HG03575 (cell line): ENCODE results near the gene ESPNL.

Experiments used
- ATAC-seq: cut with Tn5 transposase; IDR thresholded peaks from one replicate; pipeline ENCODE4 v1.9.1; 2021; ENCODE audit not compliant: unreplicated experiment, insufficient number of reproducible peaks, low FRiP score; ENCODE audit errors: extremely low read depth

ESPNL gene

DNA sequence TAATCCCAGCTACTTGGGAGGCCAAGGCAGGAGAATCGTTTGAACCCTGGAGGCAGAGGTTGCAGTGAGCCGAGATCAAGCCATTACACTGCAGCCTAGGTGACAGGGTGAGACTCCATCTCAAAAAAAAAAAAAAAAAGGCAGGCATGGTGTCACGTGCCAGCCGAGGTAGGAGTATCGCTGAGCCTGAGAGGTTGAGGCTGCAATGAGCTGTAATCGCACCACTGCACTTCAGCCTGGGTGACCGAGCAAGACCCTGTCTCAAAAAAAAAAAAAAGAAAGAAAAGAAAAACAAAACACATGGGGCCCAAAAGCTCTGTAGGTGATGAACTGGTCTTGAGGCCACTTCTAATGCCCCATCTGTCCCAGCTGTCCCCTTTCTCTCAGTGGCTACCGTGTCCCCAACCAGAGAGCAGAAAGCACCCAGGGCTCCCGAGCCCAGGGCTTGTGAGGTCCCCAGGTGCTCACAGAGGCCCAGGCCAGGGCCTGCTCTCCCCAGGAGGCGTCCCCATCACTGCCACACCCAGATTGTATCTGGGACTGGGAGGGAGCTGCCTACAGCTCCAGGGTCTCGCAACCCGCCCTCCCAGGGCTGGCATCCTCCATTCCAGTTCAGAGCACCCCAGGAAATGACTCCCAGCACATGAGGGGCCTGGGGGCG lies 46.9 kb downstream of the ESPNL start:
- no peak for ATAC-seq

DNA sequence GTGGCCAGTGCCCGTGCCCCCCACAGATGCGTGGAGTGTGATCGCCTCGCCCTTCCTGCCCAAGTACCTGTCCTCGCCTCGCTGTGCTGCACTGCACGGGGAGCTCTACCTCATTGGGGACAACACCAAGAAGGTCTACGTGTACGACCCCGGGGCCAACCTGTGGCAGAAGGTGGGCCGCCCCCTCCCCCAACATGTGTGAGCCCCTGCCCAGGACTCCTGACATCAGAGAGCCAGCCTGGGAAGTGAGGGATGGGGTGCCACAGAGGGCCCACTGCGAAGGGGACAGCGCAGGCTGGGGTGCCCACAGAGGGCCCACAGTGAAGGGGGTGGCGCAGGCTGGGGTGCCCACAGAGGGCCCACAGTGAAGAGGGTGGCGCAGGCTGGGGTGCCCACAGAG lies 48.8 kb downstream of the ESPNL start:
- no peak for ATAC-seq

DNA sequence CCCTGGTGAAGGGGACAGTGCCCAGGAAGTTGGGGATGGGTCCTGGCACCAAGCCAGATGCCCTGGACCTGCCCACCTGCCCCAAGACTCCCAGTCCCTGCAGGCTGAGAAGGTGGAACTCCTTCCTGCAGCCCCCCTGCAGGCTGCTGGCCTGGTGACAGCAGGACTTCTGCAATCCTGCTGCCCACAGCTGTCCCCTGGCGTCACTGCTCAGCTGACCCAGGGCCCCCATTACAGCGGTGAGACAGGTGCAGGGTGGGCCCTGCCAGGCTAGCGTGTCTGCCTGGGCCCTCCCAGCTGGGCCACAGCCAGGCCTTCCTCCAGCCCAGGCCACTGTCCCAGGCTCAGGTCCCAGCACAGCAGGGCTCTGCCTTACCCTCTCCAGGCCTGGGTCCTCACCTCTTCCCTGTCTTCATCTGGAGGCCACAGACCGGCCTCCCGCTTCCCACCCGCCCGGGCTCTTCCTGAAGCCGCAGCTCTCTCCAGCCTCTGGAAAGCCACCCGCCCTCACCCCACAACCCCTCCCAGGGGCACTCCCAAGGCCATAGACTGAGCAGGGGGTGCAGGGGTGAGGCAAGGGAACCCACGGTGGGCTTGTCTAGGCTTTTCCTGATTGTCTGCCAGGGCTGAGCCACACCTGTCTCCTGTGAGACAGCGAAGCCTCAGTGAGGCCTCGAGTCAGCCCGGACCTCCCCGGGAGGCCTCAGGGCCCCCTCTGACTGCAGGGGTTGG lies 49.9 kb downstream of the ESPNL start:
- ATAC-seq, result no peak

DNA sequence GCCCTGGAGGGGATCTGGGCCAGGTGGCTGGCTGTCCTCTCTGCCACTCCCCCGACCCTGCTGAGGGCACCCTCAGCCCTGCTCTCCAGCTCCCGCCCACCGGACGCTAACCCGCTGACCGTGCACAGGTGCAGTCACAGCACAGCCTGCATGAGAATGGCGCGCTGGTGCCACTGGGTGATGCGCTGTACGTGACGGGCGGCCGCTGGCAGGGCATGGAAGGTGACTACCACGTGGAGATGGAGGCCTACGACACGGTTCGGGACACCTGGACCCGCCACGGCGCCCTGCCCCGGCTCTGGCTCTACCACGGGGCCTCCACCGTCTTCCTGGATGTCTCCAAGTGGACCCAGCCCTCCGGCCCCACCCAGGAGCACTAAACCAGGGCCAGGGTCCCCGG lies 50.5 kb downstream of the ESPNL start:
- no peak for ATAC-seq

DNA sequence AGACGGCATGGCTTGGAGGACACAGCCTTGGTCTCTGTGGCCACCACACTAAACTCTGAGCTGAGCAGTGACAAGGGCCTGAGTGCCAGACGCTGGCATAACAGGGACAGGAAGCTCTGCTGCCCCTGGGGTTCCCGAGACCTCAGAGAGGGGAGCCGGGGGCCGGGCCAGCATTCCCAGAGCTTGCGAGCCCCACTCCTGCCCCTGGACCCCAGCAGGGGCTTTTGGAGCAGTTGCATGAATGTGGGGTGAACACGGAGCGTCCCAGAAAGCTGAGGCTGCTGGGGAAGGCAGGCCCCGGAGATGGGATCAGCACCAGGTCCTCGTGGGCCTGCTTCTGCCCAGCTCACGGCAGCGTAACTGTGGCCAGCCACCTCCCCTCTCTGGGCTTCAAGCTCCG lies 51.1 kb downstream of the ESPNL start:
- ATAC-seq, result no peak

DNA sequence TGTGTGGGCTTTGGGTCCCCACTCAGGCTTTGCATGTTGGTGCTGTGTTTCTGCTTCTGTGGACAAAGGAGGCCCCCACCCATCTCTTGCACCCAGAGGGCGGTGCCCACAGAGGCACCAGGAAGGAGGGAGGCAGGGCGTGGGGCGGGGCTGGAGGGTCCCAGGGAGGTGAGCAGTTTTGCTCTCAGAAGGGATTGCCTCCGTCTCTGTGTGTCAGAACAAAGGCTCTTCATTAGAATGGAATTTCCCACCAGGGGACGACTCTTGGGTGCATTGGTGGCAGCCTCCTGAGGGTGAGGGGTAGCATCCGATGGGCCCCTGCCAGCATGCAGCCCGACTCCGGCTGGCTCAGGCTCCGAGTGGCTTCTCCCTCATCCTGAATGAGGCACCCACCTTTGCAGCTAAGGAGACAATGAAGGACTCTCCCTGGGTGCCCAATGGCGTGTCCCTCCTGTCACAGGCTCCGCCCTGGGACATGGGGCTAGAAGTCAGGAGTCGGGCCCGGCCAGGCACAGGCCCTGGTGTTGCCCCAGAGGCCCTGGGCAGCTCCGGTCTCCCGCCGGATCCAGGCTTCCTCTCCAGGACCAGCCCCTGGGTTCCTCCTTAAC lies 51.6 kb downstream of the ESPNL start:
- no peak for ATAC-seq

DNA sequence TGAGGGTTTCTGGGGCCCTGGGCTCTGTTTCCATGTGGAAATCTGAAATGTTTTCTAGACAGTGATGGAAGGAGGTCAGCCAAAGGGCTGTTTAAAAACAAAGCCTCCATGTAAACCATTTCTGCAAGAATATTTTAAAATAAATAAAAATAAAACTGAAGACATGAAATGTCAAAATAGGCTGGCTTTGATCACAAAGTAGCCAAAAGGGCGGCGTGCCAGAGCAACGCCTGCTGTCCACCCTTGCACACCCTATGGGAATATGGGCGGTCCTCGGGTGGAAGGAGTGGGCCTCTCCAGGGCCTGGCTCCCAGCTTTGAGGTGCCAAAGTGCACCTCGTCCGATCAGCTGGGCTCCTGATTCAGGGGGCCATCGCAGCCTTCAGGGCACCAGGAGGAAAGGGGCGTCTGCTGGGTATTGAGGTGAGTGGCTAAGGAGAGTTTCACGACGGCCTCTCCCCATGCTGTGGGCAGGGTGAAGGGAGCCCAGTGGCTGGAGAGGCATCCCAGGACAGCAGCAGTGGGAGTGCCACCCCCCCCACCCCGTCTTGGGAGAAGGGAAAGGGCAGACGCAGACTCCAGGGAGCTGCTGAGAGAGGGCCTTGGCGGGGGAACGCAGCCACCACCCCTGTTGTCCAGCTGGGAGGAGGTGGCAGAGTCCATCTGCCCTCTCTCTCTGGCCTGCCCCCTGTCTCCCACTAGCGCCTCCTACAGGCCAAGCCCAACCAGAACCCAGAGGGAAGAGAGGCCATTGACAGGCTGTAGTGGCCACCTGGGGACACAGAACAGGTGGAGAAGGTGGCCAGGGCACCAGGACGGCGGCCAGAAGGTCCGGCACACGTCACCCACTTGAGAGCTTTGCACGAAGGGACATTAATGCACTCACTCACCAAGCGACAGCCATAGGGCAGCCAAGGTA lies 52.9 kb downstream of the ESPNL start:
- no peak for ATAC-seq

DNA sequence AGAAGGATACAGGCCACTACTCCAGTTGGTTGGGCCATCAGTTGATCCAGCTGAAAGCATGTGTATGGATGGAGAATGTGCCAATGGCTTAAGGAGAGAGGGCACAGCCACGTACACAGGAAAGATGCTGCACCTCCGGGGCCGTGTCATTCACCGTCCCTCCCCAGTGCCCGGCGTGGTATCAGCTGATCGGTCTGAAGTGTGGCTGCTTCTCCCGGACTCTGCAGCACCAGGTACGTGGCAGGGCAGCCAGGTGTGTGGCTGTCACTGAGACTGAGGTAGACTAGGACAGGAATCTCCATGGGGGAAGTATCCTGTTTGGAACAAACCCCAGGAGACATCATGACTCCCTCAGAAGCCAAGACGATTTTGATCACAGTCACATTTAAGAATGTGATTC lies 54.4 kb downstream of the ESPNL start:
- ATAC-seq, result no peak

DNA sequence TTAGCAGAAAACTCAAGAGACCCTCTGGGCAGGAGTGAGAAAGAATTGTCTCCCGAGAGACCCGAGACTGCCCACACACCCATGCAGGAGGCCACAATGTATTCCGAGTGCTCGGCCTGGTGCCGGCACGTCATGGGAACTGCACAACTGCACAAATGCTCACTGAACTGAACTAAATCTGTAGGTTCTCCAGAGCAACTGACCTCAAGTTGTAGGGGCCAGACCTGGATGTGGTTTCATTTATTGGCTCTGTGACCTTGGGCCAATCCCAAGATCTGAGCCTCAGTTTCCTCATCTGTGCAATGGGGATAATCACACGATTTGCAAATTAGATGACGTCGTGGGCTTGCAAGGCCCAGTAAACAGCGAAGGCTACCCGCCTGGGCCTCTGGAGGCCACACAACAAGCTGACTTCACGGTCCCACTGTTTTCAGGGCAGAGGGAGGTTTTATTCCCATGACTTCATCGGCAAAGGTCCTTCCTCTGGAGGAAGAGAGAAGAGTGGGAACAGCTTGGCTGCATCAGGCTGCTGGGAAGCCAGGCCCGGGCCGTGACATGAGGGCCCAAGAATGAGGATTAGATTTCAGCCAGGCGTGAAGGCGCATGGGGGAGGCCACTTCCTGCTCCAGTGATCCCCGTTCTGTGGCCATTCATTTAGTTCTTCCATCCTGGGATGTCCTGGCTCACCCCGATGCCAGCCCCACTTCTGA lies 55.1 kb downstream of the ESPNL start:
- ATAC-seq, result no peak

DNA sequence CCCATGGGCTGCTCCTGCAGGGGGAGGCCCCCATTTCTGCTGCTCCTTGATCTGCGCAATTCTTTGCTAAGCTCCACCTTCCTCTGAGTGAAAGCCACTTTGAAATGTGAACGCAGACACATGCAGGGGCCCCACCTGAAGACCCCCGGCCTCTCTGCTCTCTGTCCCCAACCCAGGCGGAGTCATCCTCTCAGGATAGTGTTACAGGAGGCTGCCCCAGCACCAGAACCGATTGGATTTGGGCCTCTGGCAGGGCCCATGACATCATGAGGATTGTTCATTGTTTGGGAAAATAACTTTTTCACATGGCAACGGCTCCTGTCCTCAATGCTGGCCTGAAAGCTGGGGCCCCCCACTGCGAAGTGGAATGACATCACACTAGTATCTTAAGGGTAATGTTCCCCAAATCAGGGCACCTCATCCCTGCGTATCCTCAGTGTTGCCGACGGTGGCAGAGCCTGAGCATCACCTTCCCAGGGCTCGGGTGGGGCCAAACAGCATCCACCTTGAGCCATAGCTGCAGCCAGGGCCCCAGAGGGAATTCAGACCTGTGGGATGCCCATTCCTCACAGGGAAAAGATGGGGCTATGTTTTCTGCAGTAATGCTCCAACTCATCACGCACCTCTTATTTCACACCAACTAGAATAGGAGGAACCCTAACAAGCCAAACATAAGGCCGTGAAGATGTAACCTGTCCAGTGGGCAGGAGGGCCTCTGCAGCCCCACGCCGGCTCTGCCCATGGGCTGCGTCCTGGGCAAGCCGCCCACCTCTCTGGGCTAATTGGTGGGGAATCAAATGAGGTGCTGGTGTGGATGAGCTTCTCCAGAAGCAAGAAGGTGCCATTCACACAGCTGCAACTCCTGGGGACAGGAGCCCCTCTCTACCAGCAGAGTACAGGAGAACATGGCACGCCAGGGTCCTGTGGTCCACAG lies 55.9 kb downstream of the ESPNL start:
- ATAC-seq, result no peak

DNA sequence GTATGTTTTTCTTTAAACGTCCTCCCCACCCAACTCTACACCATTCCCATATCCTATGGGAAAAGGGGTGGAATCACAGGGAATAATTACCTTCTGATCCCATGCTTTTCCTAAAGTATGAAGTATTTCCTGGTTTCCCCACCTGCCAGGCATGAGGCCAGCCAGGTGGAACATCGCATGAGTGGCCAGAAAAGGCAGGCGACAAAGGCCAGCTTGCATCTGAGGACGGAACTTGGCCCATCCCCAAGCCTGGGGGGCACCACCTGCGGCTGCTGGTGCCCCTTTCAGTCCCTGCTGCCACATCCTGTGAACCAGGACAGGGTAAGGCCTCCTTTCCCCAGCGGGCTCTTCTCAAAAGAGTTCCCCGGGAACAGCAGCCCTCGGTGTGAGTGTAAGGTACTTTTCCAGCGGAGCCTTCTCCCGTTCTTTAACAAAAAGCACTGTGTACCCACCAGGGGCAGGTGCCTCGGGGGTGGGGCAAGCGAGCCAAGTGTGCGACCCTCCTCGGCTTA lies 57.4 kb downstream of the ESPNL start:
- ATAC-seq, result no peak

DNA sequence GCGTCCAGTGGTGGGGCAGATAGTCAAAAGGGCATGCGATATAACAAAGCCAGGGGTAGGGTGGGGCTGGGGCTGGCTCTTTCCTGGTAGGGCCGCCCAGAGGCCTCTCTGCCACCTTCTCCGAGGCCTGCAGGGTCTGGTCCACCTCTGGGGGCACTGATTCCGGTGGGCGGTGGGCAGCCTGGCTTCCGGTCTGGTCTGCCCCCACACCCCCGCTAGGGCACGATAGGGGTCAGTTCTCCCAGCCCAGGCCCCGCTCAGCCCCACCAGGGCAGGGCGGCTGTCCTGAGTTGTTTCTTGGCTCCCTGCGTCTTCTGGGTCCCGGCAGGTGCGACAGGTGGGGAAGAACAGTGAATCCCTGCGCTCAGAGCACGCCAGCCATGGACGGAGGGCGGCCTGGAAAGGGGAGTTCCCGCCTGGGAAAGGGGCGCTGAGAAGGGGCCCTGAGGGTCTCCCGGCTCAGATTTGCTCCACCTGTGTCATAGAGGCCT lies 57.9 kb downstream of the ESPNL start:
- no peak for ATAC-seq

DNA sequence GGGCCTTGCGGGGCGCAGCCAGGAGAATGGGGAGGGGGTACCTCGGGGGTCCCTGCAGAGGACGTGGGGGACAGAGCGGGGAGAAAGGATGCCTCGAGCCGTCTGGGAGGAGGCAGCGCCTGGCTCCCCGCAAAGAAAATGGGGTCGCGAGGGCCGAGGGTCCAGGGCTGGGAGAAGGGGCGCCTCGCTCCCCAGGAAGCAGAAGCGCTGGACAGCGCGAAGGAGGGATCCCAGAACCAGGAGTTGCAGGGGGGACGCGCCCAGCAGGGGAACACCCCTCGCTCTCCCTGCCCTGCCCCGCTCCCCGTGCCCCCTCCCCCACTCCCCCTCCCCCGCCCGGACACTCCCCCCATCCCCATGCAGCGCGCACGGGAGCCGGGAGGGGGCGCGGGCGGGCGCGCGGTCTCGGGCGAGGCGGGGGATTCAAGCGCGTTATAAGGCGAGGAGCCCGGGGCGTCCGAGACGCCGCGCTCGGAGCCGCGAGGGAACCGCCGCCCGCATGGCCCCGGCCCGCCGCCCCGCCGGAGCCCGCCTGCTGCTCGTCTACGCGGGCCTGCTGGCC lies 58.5 kb downstream of the ESPNL start, which contains the start of gene ERFE:
Gene ERFE (plus strand): TSS at position 462 of the 562 bp plus-strand sequence. CDS start 38 bp downstream, at position 500.
- no peak for ATAC-seq

DNA sequence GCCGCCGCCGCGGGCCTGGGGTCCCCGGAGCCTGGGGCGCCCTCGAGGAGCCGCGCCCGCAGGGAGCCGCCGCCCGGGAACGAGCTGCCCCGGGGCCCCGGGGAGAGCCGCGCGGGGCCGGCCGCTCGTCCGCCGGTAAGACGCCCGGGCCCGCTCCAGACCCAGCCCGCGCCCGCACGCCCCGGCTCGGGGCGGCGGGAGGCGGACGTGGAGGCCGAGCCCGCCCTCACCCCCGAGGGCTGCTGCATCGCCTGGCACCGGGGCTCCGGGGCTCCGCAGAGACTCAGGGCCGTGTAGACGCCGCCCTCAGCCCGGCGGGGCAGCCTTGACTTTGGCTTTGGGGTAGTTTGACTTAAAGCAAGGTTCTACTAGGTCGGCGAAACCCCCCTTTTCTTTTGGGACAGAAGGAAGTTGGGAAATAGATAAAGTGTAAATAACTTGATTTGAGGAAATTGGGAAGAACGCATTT lies 59.0 kb downstream of the ESPNL start:
- ATAC-seq, result no peak

DNA sequence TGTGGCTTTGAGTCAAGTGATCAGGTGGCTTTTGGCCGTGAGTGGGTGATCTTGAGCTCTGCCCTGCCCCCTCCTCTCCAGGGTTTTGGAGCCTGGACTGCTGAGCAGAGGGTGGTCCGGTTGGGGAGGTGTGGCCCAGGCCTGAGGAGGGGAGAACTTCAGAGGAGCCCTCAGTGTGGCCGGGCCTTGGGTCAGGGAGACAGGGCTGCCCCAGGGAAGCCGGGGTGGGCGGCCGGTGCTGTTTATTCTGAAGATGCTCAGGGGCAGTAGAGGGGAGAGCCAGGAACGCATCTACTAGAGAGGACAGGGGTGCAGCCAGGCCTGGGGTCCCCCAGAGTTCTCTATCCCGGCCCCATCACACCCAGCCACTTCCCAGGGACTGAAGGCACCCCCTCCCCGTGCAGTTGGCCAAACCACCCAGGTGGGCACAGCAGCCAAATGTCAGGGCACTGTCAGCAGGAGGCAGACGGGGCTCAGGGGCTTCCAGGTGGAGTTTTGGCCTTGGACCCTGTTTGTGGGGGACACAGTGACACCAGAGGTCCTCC lies 59.6 kb downstream of the ESPNL start:
- no peak for ATAC-seq

DNA sequence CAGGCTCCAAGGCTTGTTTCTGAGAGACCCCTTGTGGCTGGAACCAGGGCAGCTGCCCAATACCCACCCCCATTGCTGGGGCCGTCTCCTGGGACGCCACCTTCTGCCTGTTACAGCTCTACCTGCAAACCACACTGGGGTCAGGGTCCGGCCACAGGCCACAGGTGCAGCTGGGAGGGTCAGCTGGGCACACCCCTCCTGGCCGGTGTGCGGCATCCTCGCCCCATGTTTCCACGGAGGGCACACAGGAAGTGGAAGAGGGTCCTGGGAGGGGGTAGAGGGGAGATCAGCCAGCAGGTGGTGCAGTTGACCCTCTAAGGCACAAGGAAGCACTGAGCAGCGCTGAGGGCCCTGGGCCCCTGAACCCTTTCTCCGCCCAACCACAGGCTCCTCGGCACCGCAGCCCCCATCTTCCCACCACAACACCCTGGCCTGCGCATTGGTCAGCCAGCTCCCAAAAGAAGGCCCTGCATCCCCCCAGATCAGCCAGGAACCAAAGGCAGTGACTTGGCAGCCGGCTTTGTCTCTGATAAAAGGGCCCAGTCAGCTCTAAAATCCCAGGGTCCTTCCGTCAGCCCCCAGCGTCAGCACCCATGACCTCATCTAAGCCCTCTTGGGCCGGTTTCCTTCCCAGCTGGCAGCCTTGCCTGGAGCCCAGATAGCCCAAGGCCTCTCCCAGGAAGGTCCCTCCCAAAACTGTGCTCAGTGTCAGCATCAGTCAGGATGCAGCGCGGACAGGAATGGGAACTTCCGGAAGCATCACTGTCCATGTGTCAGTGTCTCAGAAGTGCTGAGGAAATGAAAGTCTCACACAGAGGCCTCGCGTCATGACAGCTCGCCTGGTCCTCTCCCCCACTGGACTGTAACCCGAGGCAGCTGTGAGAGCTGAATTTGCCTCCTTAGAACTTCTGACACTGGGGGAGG lies 60.3 kb downstream of the ESPNL start:
- no peak for ATAC-seq
